Raji (cell line): ENCODE results near the gene LRPAP1.

Experiments used
- POLR2A ChIP-seq: IDR thresholded peaks from 2 replicates; pipeline ENCODE4 v1.6.1; 2011; ENCODE audit warnings: low read depth, low read length, control low read depth; ENCODE audit not compliant: insufficient read depth

The LRPAP1 gene

GRCh38 chr4:3479358-3480101 lies 52.7 kb downstream of the LRPAP1 start:
- TF ChIP-seq POLR2A: no peak

GRCh38 chr4:3478446-3479357 lies 53.5 kb downstream of the LRPAP1 start:
- TF ChIP-seq POLR2A: no peak

GRCh38 chr4:3477750-3478430 lies 54.3 kb downstream of the LRPAP1 start:
- no peak for TF ChIP-seq POLR2A

- TF ChIP-seq POLR2A: no peak
These were observed 55.1 kb downstream of the LRPAP1 start for GRCh38 chr4:3476936-3477749.

GRCh38 chr4:3476341-3476747 lies 55.9 kb downstream of the LRPAP1 start:
- TF ChIP-seq POLR2A: no peak

- no peak for TF ChIP-seq POLR2A
These were observed 56.4 kb downstream of the LRPAP1 start for GRCh38 chr4:3475713-3476260.

- no peak for TF ChIP-seq POLR2A
These were observed 57.0 kb downstream of the LRPAP1 start for GRCh38 chr4:3475041-3475712.

- no peak for TF ChIP-seq POLR2A
These were observed 58.0 kb downstream of the LRPAP1 start for GRCh38 chr4:3473996-3474765.

- TF ChIP-seq POLR2A: no peak
These were observed 58.9 kb downstream of the LRPAP1 start for GRCh38 chr4:3473181-3473950.

GRCh38 chr4:3472411-3473141 lies 59.6 kb downstream of the LRPAP1 start:
- TF ChIP-seq POLR2A: no peak

- no peak for TF ChIP-seq POLR2A
These were observed 60.3 kb downstream of the LRPAP1 start for GRCh38 chr4:3471886-3472285.
